IMR-90 (cell line): ENCODE results near the gene FIGLA. TPM values are rescaled to one million over a fixed set of nuclear protein-coding genes. Genes with fewer than 3 reads are reported as not detected.

Experiments used
- ATAC-seq: fragments of 200-7000 bp; cut with Tn5 transposase; 2 replicates; pipeline ENCODE4 v1.9.1; 2020; ENCODE audit warnings: low read depth, mild to moderate bottlenecking, moderate library complexity
- BruUV-seq: library from RNA; stranded (reverse); fragments of 400-500 nt; replicated peaks from 2 replicates; lab custom pipeline; 2021; lab: Mats Ljungman, UMichigan
- CTCF ChIA-PET: fragments of 300-600 bp; formaldehyde crosslinking; extraction: SDS; loops from one replicate; lab custom pipeline; 2021; ENCODE audit warnings: antibody characterized with exemption; lab: Yijun Ruan, JAX
- POLR2A ChIA-PET: fragments of 300-600 bp; sonication (Branson Sonifier 250); formaldehyde crosslinking; loops from one replicate; lab custom pipeline; 2022; ENCODE audit warnings: antibody characterized with exemption; ENCODE audit not compliant: unreplicated experiment; lab: Charles Lee
- DNase-seq: peaks from one replicate; pipeline ENCODE4 v3.0.0; 2013
- H2AFZ ChIP-seq: replicated peaks from 2 replicates; pipeline ENCODE3; 2013; ENCODE audit warnings: low read length, mild to moderate bottlenecking; ENCODE audit not compliant: poor library complexity
- H2AK5ac ChIP-seq: 2 replicates; pipeline ENCODE4 v1.6.1; 2013; ENCODE audit warnings: low read depth, low read length, inconsistent platforms
- H2AK9ac ChIP-seq: replicated peaks from 2 replicates; pipeline ENCODE3; 2013; ENCODE audit warnings: mild to moderate bottlenecking, low read depth, low read length, moderate library complexity; ENCODE audit not compliant: poor library complexity
- H2BK120ac ChIP-seq: 2 replicates; pipeline ENCODE4 v1.6.1; 2013; ENCODE audit warnings: low read depth, low read length, inconsistent platforms
- H2BK15ac ChIP-seq: 3 replicates; pipeline ENCODE4 v1.6.1; 2013; ENCODE audit warnings: low read depth, low read length, inconsistent platforms
- H2BK20ac ChIP-seq: 2 replicates; pipeline ENCODE4 v1.6.1; 2013; ENCODE audit warnings: low read depth, mild to moderate bottlenecking, inconsistent platforms, low read length, moderate library complexity
- H2BK5ac ChIP-seq: 2 replicates; pipeline ENCODE4 v1.6.1; 2013; ENCODE audit warnings: mild to moderate bottlenecking, low read depth, low read length, inconsistent platforms; ENCODE audit not compliant: poor library complexity, severe bottlenecking
- H3K14ac ChIP-seq: replicated peaks from 2 replicates; pipeline ENCODE4 v1.6.1; 2013; ENCODE audit warnings: low read depth, low read length, inconsistent platforms
- H3K18ac ChIP-seq: 2 replicates; pipeline ENCODE4 v1.6.1; 2013; ENCODE audit warnings: low read depth, low read length, control low read depth
- H3K23ac ChIP-seq: 2 replicates; pipeline ENCODE4 v1.6.1; 2013; ENCODE audit warnings: low read depth, low read length, inconsistent platforms
- H3K27ac ChIP-seq: 2 replicates; pipeline ENCODE4 v1.5.1; 2013; ENCODE audit warnings: mild to moderate bottlenecking, control low read depth, low read length; ENCODE audit not compliant: insufficient read depth
- H3K27me3 ChIP-seq: 2 replicates; pipeline ENCODE4 v1.6.1; 2013; ENCODE audit warnings: low read length; ENCODE audit not compliant: control insufficient read depth, insufficient read depth
- H3K36me3 ChIP-seq: 2 replicates; pipeline ENCODE4 v1.6.1; 2013; ENCODE audit warnings: low read length, mixed read lengths; ENCODE audit not compliant: control insufficient read depth, insufficient read depth
- H3K4ac ChIP-seq: 2 replicates; pipeline ENCODE4 v1.6.1; 2013; ENCODE audit warnings: low read depth, low read length, inconsistent platforms
- H3K4me1 ChIP-seq: 2 replicates; pipeline ENCODE4 v1.6.1; 2013; ENCODE audit warnings: low read length, mixed read lengths; ENCODE audit not compliant: control insufficient read depth, insufficient read depth
- H3K4me2 ChIP-seq: 2 replicates; pipeline ENCODE4 v1.6.1; 2013; ENCODE audit warnings: low read depth, mild to moderate bottlenecking, control low read depth, low read length, moderate library complexity
- H3K4me3 ChIP-seq: 2 replicates; pipeline ENCODE4 v1.5.1; 2013; ENCODE audit warnings: low read depth, mild to moderate bottlenecking, control low read depth, low read length, moderate library complexity; ENCODE audit not compliant: insufficient read depth
- H3K56ac ChIP-seq: 2 replicates; pipeline ENCODE4 v1.6.1; 2013; ENCODE audit warnings: low read length, inconsistent platforms; ENCODE audit not compliant: insufficient read depth; ENCODE audit errors: extremely low read depth
- H3K79me1 ChIP-seq, 2 experiments: 2 replicates each; pipeline ENCODE4 v1.6.1; 2013; ENCODE audit warnings: low read length in 2 of 2, inconsistent platforms in 1 of 2, low read depth in 1 of 2
- H3K9ac ChIP-seq: 2 replicates; pipeline ENCODE4 v1.6.1; 2013; ENCODE audit warnings: low read depth, low read length, control low read depth
- H3K9me1 ChIP-seq: 2 replicates; pipeline ENCODE4 v1.6.1; 2013; ENCODE audit warnings: low read length, inconsistent platforms; ENCODE audit not compliant: insufficient read depth
- H3K9me3 ChIP-seq: 2 replicates; pipeline ENCODE4 v1.6.1; 2013; ENCODE audit warnings: low read length; ENCODE audit not compliant: control insufficient read depth, insufficient read depth
- H4K20me1 ChIP-seq: 2 replicates; pipeline ENCODE4 v1.6.1; 2013; ENCODE audit warnings: low read length, inconsistent platforms; ENCODE audit not compliant: insufficient read depth
- H4K5ac ChIP-seq: 2 replicates; pipeline ENCODE4 v1.6.1; 2013; ENCODE audit warnings: mild to moderate bottlenecking, low read depth, low read length, control low read depth
- H4K8ac ChIP-seq, 2 experiments: 2 replicates each; pipeline ENCODE4 v1.6.1; 2013; ENCODE audit warnings: low read depth in 2 of 2, low read length in 2 of 2, control low read depth in 1 of 2, inconsistent platforms in 1 of 2
- H4K91ac ChIP-seq: 2 replicates; pipeline ENCODE4 v1.6.1; 2013; ENCODE audit warnings: low read depth, low read length, inconsistent platforms; ENCODE audit not compliant: insufficient read depth
- CEBPB ChIP-seq: IDR thresholded peaks from 2 replicates; pipeline ENCODE4 v1.6.1; 2012; ENCODE audit warnings: low read depth, low read length, improper control_type of control experiment
- CHD1 ChIP-seq: IDR thresholded peaks from 2 replicates; pipeline ENCODE4 v1.6.1; 2012; ENCODE audit warnings: low read depth, low read length, improper control_type of control experiment
- CTCF ChIP-seq: conservative IDR thresholded peaks from 2 replicates; pipeline ENCODE4 v1.5.1; 2012; ENCODE audit warnings: mild to moderate bottlenecking, low read depth, low read length, improper control_type of control experiment
- FOS ChIP-seq: fragments of 150-350 bp; IDR thresholded peaks from 2 replicates; pipeline ENCODE4 v1.6.1; 2016; ENCODE audit warnings: low read depth, low read length
- MAFK ChIP-seq: IDR thresholded peaks from 2 replicates; pipeline ENCODE4 v1.6.1; 2012; ENCODE audit warnings: low read depth, low read length, improper control_type of control experiment
- NFE2L2 ChIP-seq: fragments of 150-350 bp; IDR thresholded peaks from 2 replicates; pipeline ENCODE4 v1.6.1; 2016; ENCODE audit warnings: low read depth, mild to moderate bottlenecking, low read length
- POLR2A ChIP-seq: IDR thresholded peaks from 2 replicates; pipeline ENCODE4 v1.6.1; 2012; ENCODE audit warnings: mild to moderate bottlenecking, low read depth, low read length
- RCOR1 ChIP-seq: IDR thresholded peaks from 2 replicates; pipeline ENCODE4 v1.6.1; 2012; ENCODE audit warnings: mild to moderate bottlenecking, low read length, improper control_type of control experiment; ENCODE audit not compliant: insufficient replicate concordance
- RFX5 ChIP-seq: IDR thresholded peaks from 2 replicates; pipeline ENCODE4 v1.8.0; 2012; ENCODE audit warnings: low read depth, mild to moderate bottlenecking, low read length, moderate library complexity
- SMC3 ChIP-seq: fragments of 150-350 bp; IDR thresholded peaks from 2 replicates; pipeline ENCODE4 v1.6.1; 2016; ENCODE audit warnings: low read depth, mild to moderate bottlenecking, antibody characterized with exemption, low read length, moderate library complexity
- WGBS, 2 experiments: methylation state at CpG; one replicate each; pipeline versions ENCODE4 v1.1.5 to v1.1.7; 2013; ENCODE audit warnings: missing lambda C conversion rate in 2 of 2; ENCODE audit not compliant: insufficient read length in 1 of 2; ENCODE audit errors: extremely low coverage in 2 of 2; 5-methylcytosine and 5-hydroxymethylcytosine counted together
- dilution Hi-C: fragments of 300-500 bp; cut with HindIII; formaldehyde crosslinking; loops from one replicate; pipeline ENCODE4 v1.14.3; 2018; ENCODE audit warnings: low sequenced_read_pairs; ENCODE audit not compliant: unreplicated experiment
- in situ Hi-C: fragments of 300-500 bp; cut with MboI; formaldehyde crosslinking; loops from 3 replicates; pipeline ENCODE4 v1.14.3; 2019; ENCODE audit warnings: low sequenced_read_pairs, inconsistent platforms, mixed read lengths
- intact Hi-C: fragments of 100-400 bp; cut with micrococcal nuclease; formaldehyde crosslinking; loops from 2 replicates; pipeline ENCODE4 v1.10.0; 2022
- polyA plus RNA-seq, 3 experiments: library from polyadenylated mRNA; depleted of rRNA; stranded (reverse); fragments of >200 nt; gene quantifications; 2 replicates each; pipeline ENCODE4 v1.2.3, GENCODE V29; 2012; ENCODE audit warnings: low replicate concordance in 1 of 3
- total RNA-seq: library from RNA; depleted of rRNA; stranded (reverse); fragments of >200 nt; gene quantifications from 2 replicates; pipeline ENCODE4 v1.2.3, GENCODE V29; 2012
- TF ChIP-seq, protein P1 (sequence below): fragments of 150-350 bp; IDR thresholded peaks from 2 replicates; pipeline ENCODE4 v1.6.1; 2017; ENCODE audit warnings: mild to moderate bottlenecking, antibody characterized with exemption, low read length, low read depth

The FIGLA gene
- total and polyA plus RNA-seq, 2 of the 4 experiments (the other 2 are of a cell fraction): not detected

DNA sequence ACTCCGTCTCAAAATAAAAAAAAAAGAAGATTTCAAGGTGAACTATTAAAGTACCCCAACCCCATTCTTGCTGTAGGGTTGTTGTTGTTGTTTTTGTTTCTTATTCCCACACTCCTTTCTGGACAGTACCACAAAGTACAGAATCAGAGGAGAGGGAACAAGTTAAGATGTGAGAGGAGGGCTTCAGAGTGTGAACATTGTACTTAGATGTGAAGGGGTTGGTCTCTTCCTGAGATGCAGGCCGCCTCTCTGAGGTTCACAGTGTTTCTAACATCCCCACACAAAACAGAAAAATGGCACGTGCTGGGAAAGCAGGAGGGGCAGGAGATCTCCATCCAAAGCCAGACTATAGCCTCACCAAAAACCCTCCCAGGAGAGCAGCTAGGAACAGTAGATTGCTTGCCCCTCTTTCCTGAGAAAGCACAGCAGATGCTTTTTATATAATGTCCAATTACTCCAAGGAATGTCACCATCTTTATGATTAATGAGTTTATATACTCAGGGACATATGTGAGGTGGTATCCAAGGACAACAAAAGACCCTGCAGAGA lies 45.1 kb downstream of the FIGLA start:
- no CpG with 5 or more reads among the region's 3 CpGs for WGBS, 2 experiments
- no peak overlapping the region for H3K27ac ChIP-seq
- in situ Hi-C loops: no loop called here
- H3K36me3 ChIP-seq: no peaks in the 10 kb centered on the region
- H3K9ac ChIP-seq: no peak overlapping the region
- H2AK5ac ChIP-seq: no peak overlapping the region
- no peaks in the 10 kb centered on the region for H4K20me1 ChIP-seq
- H2BK15ac ChIP-seq: no peak overlapping the region
- ATAC-seq (no peak), DNase-seq (no peak)
- no peaks in the 10 kb centered on the region for H3K9me1 ChIP-seq
- no peak overlapping the region for H2AFZ ChIP-seq
- H2BK5ac ChIP-seq: no peak overlapping the region
- H2AK9ac ChIP-seq: no peak overlapping the region
- POLR2A ChIA-PET: no interaction called here
- H3K18ac ChIP-seq: no peak overlapping the region
- TF ChIP-seq CTCF: no peak
- no peak for TF ChIP-seq NFE2L2
- TF ChIP-seq CHD1: no peak
- no peak for TF ChIP-seq MAFK
- no peak for TF ChIP-seq POLR2A
- TF ChIP-seq, protein P1, sequence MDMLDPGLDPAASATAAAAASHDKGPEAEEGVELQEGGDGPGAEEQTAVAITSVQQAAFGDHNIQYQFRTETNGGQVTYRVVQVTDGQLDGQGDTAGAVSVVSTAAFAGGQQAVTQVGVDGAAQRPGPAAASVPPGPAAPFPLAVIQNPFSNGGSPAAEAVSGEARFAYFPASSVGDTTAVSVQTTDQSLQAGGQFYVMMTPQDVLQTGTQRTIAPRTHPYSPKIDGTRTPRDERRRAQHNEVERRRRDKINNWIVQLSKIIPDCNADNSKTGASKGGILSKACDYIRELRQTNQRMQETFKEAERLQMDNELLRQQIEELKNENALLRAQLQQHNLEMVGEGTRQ: no peak
- TF ChIP-seq FOS: no peak
- no peak for TF ChIP-seq RFX5
- no peak for TF ChIP-seq CEBPB
- TF ChIP-seq SMC3: no peak
- no peak for TF ChIP-seq RCOR1
- no peak overlapping the region for H4K5ac ChIP-seq
- H3K27me3 ChIP-seq: no peaks in the 10 kb centered on the region
- no peak overlapping the region for H3K14ac ChIP-seq
- H3K4me3 ChIP-seq: no peak overlapping the region
- no peak overlapping the region for H3K4ac ChIP-seq
- no peaks in the 10 kb centered on the region for H3K9me3 ChIP-seq
- no peak overlapping the region for H4K91ac ChIP-seq
- H4K8ac ChIP-seq: no peak overlapping the region
- H3K56ac ChIP-seq: no peak overlapping the region
- no peak overlapping the region for H3K23ac ChIP-seq
- H2BK20ac ChIP-seq: no peak overlapping the region
- dilution Hi-C loops: no loop called here
- CTCF ChIA-PET: no interaction called here
- intact Hi-C loops: no loop called here
- H3K4me1 ChIP-seq: no peaks in the 10 kb centered on the region
- no peaks in the 10 kb centered on the region for H3K79me1 ChIP-seq
- H3K4me2 ChIP-seq: no peak overlapping the region
- no TSS peak for BruUV-seq
- no peak overlapping the region for H2BK120ac ChIP-seq
